ENCODE data around the gene ARHGEF39. TPM values are rescaled to one million over a fixed set of nuclear protein-coding genes. Genes with fewer than 3 reads are reported as not detected.
A peak's percentile ranks its signal among the peaks of the same experiment; 100 is the strongest.

ARHGEF39 gene
- total RNA-seq, 1 donor from 2014 or later: 28.0 TPM

DNA sequence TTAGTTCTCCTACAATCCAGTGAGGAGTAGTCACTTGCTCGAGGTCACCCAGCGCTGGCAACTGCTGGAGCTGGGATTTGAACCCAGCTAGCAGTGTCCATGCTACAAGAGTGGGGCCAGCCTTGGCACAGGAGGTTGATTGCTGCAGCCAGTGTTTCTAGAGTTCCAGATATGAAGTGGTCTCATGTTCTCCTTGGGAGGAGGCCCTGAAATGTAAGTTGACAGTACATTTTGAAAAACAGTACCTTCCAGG lies 6.1 kb downstream of the ARHGEF39 start:
- Mint-ChIP-seq H3K36me3 (ENCODE audit: low read depth) (peaks cover 10% of the 10 kb centered on the region), H3K27ac (ENCODE audit: unreplicated experiment) (no peak overlapping the region), H3K27me3 (ENCODE audit: low read depth) (peaks cover 9% of the 10 kb centered on the region), H3K9me3 (peaks cover 3% of the 10 kb centered on the region), H3K4me1 (peaks cover 58% of the 10 kb centered on the region), H3K4me3 (peak overlapping the region; percentile 88)
- no peak for DNase-seq (ENCODE audit: low read depth, low spot score)
- TF ChIP-seq, protein P1, sequence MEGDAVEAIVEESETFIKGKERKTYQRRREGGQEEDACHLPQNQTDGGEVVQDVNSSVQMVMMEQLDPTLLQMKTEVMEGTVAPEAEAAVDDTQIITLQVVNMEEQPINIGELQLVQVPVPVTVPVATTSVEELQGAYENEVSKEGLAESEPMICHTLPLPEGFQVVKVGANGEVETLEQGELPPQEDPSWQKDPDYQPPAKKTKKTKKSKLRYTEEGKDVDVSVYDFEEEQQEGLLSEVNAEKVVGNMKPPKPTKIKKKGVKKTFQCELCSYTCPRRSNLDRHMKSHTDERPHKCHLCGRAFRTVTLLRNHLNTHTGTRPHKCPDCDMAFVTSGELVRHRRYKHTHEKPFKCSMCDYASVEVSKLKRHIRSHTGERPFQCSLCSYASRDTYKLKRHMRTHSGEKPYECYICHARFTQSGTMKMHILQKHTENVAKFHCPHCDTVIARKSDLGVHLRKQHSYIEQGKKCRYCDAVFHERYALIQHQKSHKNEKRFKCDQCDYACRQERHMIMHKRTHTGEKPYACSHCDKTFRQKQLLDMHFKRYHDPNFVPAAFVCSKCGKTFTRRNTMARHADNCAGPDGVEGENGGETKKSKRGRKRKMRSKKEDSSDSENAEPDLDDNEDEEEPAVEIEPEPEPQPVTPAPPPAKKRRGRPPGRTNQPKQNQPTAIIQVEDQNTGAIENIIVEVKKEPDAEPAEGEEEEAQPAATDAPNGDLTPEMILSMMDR (conservative IDR thresholded peaks at IDR 0.05): no peak

GRCh38 chr9:35658137-35658967 lies 6.6 kb downstream of the ARHGEF39 start, which contains the start of gene CCDC107:
Gene CCDC107, plus strand, starts transcription at chr9:35658292. Its CDS starts 88 bp downstream, at chr9:35658380.
- Mint-ChIP-seq H3K9me3 (peaks cover 3% of the 10 kb centered on the region), H3K4me1 (peaks cover 52% of the 10 kb centered on the region), H3K36me3 (ENCODE audit: low read depth) (peaks cover 10% of the 10 kb centered on the region), H3K4me3 (peak within 1 kb of the TSS; percentile 88), H3K27me3 (ENCODE audit: low read depth) (peaks cover 9% of the 10 kb centered on the region), H3K27ac (ENCODE audit: unreplicated experiment) (peak within 1 kb of the TSS; percentile 98)
- peak; percentile 86 for DNase-seq (ENCODE audit: low read depth, low spot score)
- TF ChIP-seq, protein P1 (conservative IDR thresholded peaks at IDR 0.05): peak; percentile 85

GRCh38 chr9:35657546-35658136 lies 7.4 kb downstream of the ARHGEF39 start, which contains the start of gene RMRP:
Gene RMRP, minus strand, starts transcription at chr9:35658019.
- H3K27me3 Mint-ChIP-seq (ENCODE audit: low read depth): peaks cover 9% of the 10 kb centered on the region
- peaks cover 45% of the 10 kb centered on the region for H3K4me1 Mint-ChIP-seq
- H3K9me3 Mint-ChIP-seq: peaks cover 3% of the 10 kb centered on the region
- TF ChIP-seq, protein P1 (conservative IDR thresholded peaks at IDR 0.05): peak; percentile 54
- peak within 1 kb of the TSS; percentile 98 for H3K27ac Mint-ChIP-seq (ENCODE audit: unreplicated experiment)
- peak; percentile 91 for DNase-seq (ENCODE audit: low read depth, low spot score)
- peak within 1 kb of the TSS; percentile 88 for H3K4me3 Mint-ChIP-seq
- H3K36me3 Mint-ChIP-seq (ENCODE audit: low read depth): peaks cover 10% of the 10 kb centered on the region

GRCh38 chr9:35656831-35657545 lies 8.0 kb downstream of the ARHGEF39 start:
- TF ChIP-seq, protein P1 (conservative IDR thresholded peaks at IDR 0.05): no peak
- Mint-ChIP-seq H3K27me3 (ENCODE audit: low read depth) (peaks cover 9% of the 10 kb centered on the region), H3K4me3 (peak overlapping the region; percentile 88), H3K4me1 (peaks cover 41% of the 10 kb centered on the region), H3K9me3 (peaks cover 3% of the 10 kb centered on the region), H3K27ac (ENCODE audit: unreplicated experiment) (peak overlapping the region; percentile 98), H3K36me3 (ENCODE audit: low read depth) (peaks cover 9% of the 10 kb centered on the region)
- DNase-seq (ENCODE audit: low read depth, low spot score): no peak

GRCh38 chr9:35656348-35656747 lies 8.6 kb downstream of the ARHGEF39 start:
- peaks cover 7% of the 10 kb centered on the region for H3K36me3 Mint-ChIP-seq (ENCODE audit: low read depth)
- H3K27ac Mint-ChIP-seq (ENCODE audit: unreplicated experiment): no peak overlapping the region
- H3K4me3 Mint-ChIP-seq: peak overlapping the region; percentile 88
- H3K27me3 Mint-ChIP-seq (ENCODE audit: low read depth): peaks cover 10% of the 10 kb centered on the region
- H3K9me3 Mint-ChIP-seq: peaks cover 3% of the 10 kb centered on the region
- TF ChIP-seq, protein P1 (conservative IDR thresholded peaks at IDR 0.05): no peak
- H3K4me1 Mint-ChIP-seq: peaks cover 37% of the 10 kb centered on the region
- DNase-seq (ENCODE audit: low read depth, low spot score): no peak
